Measurements from ENCODE around the gene TGM3. TPM values are rescaled to one million over a fixed set of nuclear protein-coding genes. Genes with fewer than 3 reads are reported as not detected.
"Not testable (repeated sequence)": the region's sequence is repeated elsewhere in the genome, so short reads cannot be mapped to it uniquely, and the experiment has no call there.

Gene TGM3
- total RNA-seq, 1 experiment from 2014 or later = not detected

DNA sequence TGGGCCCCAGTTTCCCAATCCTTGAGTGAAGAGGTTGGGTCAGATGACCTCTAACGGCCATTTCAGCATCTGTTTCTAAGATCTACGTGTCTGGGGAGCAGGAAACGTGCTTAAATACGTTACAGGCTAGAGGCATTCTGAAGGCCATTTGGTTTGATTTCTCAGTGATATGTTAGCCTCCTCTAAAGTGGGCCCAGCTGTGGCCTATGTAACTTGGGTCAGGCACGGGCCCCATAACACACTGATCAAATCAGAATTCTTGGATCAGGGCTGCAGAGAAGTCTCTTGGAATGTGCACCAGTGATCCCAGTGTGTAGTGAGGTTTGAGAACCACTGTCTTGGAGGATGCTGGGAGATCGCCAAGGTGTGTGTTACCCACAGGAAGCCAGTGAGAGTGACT, 36.1 kb upstream of the TGM3 start:
- H3K4me1 ChIP-seq (ENCODE audit: low read length) = no peaks in the 10 kb centered on the region

DNA sequence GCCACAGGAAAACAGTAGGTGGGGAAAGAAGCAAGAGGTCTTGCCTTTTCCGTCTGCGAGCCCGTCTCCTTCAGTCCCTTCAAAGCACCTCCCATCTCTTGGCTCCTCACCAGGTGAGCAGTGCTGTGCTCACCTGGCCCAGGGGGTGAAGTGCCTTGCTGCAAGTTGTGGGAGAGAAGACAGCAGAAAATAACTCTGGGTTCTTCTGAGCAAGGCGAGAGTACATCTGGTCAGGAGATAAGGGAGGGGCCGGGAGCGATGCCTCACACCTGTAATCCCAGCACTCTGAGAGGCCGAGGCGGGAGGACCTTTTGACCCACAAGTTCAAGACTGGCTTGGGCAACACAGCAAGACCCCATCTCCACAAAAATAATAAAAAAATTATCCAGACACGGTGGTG, 35.6 kb upstream of the TGM3 start:
- Histone ChIP-seq H3K4me1 (ENCODE audit: low read length) (no peaks in the 10 kb centered on the region), H3K27ac (ENCODE audit: low read length) (no peak overlapping the region), H4K20me1 (ENCODE audit: insufficient read depth, low read depth, low read length) (no peaks in the 10 kb centered on the region), H3K9ac (ENCODE audit: low read length) (no peak overlapping the region), H3K9me2 (replicated peaks; ENCODE audit: insufficient read depth, low read length) (no peaks in the 10 kb centered on the region), H3K36me3 (ENCODE audit: insufficient read depth, low read length) (no peaks in the 10 kb centered on the region), H3K4me2 (ENCODE audit: low read depth, low read length, poor library complexity, severe bottlenecking) (no peak overlapping the region), H3K27me3 (ENCODE audit: low read length) (no peaks in the 10 kb centered on the region), H3K9me3 (ENCODE audit: low read length) (no peaks in the 10 kb centered on the region), H2AFZ (ENCODE audit: low read length) (no peak overlapping the region), H3K79me2 (ENCODE audit: low read length) (no peaks in the 10 kb centered on the region), H3K4me3 (ENCODE audit: low read length) (no peak overlapping the region)
- DNase-seq = no peak

More for the DNA sequence above, 36.1 kb upstream of the TGM3 start:
- no peak overlapping the region for H3K4me2 ChIP-seq (ENCODE audit: low read depth, low read length, poor library complexity, severe bottlenecking)
- H3K79me2 ChIP-seq (ENCODE audit: low read length) = no peaks in the 10 kb centered on the region
- DNase-seq = no peak
- H2AFZ ChIP-seq (ENCODE audit: low read length) = no peak overlapping the region
- no peaks in the 10 kb centered on the region for H3K36me3 ChIP-seq (ENCODE audit: insufficient read depth, low read length)
- H3K4me3 ChIP-seq (ENCODE audit: low read length) = no peak overlapping the region
- no peaks in the 10 kb centered on the region for H3K9me2 ChIP-seq (replicated peaks; ENCODE audit: insufficient read depth, low read length)
- no peak overlapping the region for H3K27ac ChIP-seq (ENCODE audit: low read length)
- H3K27me3 ChIP-seq (ENCODE audit: low read length) = no peaks in the 10 kb centered on the region
- H3K9ac ChIP-seq (ENCODE audit: low read length) = no peak overlapping the region
- no peaks in the 10 kb centered on the region for H3K9me3 ChIP-seq (ENCODE audit: low read length)
- no peaks in the 10 kb centered on the region for H4K20me1 ChIP-seq (ENCODE audit: insufficient read depth, low read depth, low read length)

DNA sequence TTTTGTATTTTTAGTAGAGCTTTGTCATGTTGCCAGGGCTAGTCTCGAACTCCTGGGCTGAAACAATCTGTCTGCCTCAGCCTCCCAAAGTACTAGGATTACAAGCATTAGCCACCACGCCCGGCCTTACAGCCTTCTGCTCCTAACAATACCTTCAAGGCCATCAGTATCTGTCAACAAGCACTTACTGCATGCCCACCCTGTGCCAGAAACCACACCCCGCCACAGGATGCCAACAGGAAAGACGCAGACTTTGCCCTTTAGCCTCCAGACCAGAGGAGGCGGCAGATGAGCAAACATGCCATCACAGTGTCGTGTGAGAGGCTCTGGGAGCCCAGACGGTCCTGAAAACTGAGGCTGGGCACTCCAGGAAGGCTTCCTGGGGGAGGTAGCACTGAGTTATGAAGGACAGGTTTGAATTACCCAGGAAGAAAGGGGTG, 34.7 kb upstream of the TGM3 start:
- H3K27ac ChIP-seq (ENCODE audit: low read length) = no peak overlapping the region
- no peaks in the 10 kb centered on the region for H3K36me3 ChIP-seq (ENCODE audit: insufficient read depth, low read length)
- H2AFZ ChIP-seq (ENCODE audit: low read length) = no peak overlapping the region
- H3K4me2 ChIP-seq (ENCODE audit: low read depth, low read length, poor library complexity, severe bottlenecking) = no peak overlapping the region
- no peaks in the 10 kb centered on the region for H3K9me2 ChIP-seq (replicated peaks; ENCODE audit: insufficient read depth, low read length)
- no peak overlapping the region for H3K9ac ChIP-seq (ENCODE audit: low read length)
- no peak for DNase-seq
- H4K20me1 ChIP-seq (ENCODE audit: insufficient read depth, low read depth, low read length) = no peaks in the 10 kb centered on the region
- no peaks in the 10 kb centered on the region for H3K79me2 ChIP-seq (ENCODE audit: low read length)
- no peaks in the 10 kb centered on the region for H3K27me3 ChIP-seq (ENCODE audit: low read length)
- no peaks in the 10 kb centered on the region for H3K9me3 ChIP-seq (ENCODE audit: low read length)
- H3K4me3 ChIP-seq (ENCODE audit: low read length) = no peak overlapping the region
- H3K4me1 ChIP-seq (ENCODE audit: low read length) = no peaks in the 10 kb centered on the region

DNA sequence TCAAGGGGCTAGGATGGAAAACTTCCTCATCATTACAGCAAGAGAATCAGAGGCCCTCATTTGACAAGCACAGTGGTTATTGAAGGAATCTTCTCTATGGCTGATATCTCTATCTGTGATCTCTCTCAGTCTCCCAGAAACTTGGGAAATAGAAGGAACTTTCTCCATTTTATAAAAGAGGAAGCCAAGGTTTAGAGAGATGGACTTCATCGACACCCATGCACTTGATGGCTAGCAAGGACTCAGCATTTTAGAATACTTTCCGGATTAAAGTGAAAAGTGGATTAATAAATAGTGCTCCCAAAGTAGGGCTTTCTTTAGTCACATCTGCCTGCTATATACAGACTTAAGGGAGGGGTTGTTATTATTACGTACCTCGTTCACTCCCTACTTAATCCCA, 34.2 kb upstream of the TGM3 start:
- no peaks in the 10 kb centered on the region for H3K36me3 ChIP-seq (ENCODE audit: insufficient read depth, low read length)
- H3K4me3 ChIP-seq (ENCODE audit: low read length) = no peak overlapping the region
- H3K79me2 ChIP-seq (ENCODE audit: low read length) = no peaks in the 10 kb centered on the region
- no peaks in the 10 kb centered on the region for H3K27me3 ChIP-seq (ENCODE audit: low read length)
- no peaks in the 10 kb centered on the region for H3K9me2 ChIP-seq (replicated peaks; ENCODE audit: insufficient read depth, low read length)
- no peaks in the 10 kb centered on the region for H4K20me1 ChIP-seq (ENCODE audit: insufficient read depth, low read depth, low read length)
- no peak overlapping the region for H2AFZ ChIP-seq (ENCODE audit: low read length)
- no peaks in the 10 kb centered on the region for H3K9me3 ChIP-seq (ENCODE audit: low read length)
- H3K4me1 ChIP-seq (ENCODE audit: low read length) = no peaks in the 10 kb centered on the region
- DNase-seq = no peak
- H3K4me2 ChIP-seq (ENCODE audit: low read depth, low read length, poor library complexity, severe bottlenecking) = no peak overlapping the region
- H3K9ac ChIP-seq (ENCODE audit: low read length) = no peak overlapping the region
- no peak overlapping the region for H3K27ac ChIP-seq (ENCODE audit: low read length)

DNA sequence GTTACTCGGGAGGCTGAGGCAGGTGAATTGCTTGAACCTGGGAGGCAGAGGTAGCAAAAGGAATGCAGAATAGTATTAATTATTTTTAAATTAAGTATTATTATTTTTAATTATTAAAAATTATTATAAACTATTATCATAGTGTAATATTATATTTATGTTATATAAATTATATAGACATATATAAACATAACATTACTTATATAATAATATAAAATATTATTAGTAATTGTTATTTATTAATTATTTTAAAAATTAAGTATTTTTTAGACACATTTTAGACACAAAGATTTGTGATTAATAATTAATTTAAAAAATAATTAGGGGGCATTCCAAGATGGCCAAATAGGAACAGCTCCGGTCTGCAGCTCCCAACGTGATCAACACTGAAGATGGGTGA, 31.7 kb upstream of the TGM3 start:
- H3K27ac ChIP-seq (ENCODE audit: low read length) = no peak overlapping the region
- H4K20me1 ChIP-seq (ENCODE audit: insufficient read depth, low read depth, low read length) = no peaks in the 10 kb centered on the region
- DNase-seq = no peak
- no peaks in the 10 kb centered on the region for H3K9me3 ChIP-seq (ENCODE audit: low read length)
- H2AFZ ChIP-seq (ENCODE audit: low read length) = no peak overlapping the region
- no peak overlapping the region for H3K4me3 ChIP-seq (ENCODE audit: low read length)
- H3K9ac ChIP-seq (ENCODE audit: low read length) = no peak overlapping the region
- no peaks in the 10 kb centered on the region for H3K4me1 ChIP-seq (ENCODE audit: low read length)
- no peak overlapping the region for H3K4me2 ChIP-seq (ENCODE audit: low read depth, low read length, poor library complexity, severe bottlenecking)
- no peaks in the 10 kb centered on the region for H3K9me2 ChIP-seq (replicated peaks; ENCODE audit: insufficient read depth, low read length)
- no peaks in the 10 kb centered on the region for H3K36me3 ChIP-seq (ENCODE audit: insufficient read depth, low read length)
- H3K79me2 ChIP-seq (ENCODE audit: low read length) = no peaks in the 10 kb centered on the region
- H3K27me3 ChIP-seq (ENCODE audit: low read length) = no peaks in the 10 kb centered on the region

DNA sequence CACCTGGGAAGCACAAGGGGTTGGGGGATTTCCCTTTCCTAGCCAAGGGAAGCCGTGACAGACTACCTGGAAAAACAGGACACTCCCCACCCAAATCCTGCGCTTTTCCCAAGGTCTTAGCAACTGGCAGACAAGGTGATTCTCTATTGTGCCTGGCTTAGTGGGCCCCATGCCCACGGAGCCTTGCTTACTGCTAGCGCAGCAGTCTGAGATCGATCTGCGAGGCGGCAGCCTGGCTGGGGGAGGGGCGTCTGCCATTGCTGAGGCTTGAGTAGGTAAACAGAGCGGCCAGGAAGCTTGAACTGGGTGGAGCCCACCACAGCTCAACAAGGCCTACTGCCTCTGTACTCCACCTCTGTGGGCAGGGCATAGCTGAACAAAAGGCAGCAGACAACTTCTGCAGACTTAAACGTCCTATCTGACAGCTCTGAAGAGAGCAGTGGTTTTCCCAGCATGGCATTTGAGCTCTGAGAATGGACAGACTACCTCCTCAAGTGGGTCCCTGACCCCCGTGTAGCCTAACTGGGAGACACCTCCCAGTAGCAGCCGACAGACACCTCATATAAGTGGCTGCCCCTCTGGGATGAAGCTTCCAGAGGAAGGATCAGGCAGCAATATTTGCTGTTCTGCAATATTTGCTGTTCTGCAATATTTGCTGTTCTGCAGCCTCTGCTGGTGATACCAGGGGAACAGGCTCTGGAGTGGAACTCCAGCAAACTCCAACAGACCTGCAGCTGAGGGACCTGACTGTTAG, 31.0 kb upstream of the TGM3 start:
- not testable (repeated sequence) for H3K9me3 ChIP-seq (ENCODE audit: low read length); H3K9ac ChIP-seq (ENCODE audit: low read length); H3K9me2 ChIP-seq (replicated peaks; ENCODE audit: insufficient read depth, low read length); H2AFZ ChIP-seq (ENCODE audit: low read length); H3K4me1 ChIP-seq (ENCODE audit: low read length); H3K27ac ChIP-seq (ENCODE audit: low read length); H4K20me1 ChIP-seq (ENCODE audit: insufficient read depth, low read depth, low read length); DNase-seq; H3K4me3 ChIP-seq (ENCODE audit: low read length); H3K27me3 ChIP-seq (ENCODE audit: low read length); H3K36me3 ChIP-seq (ENCODE audit: insufficient read depth, low read length); H3K79me2 ChIP-seq (ENCODE audit: low read length); H3K4me2 ChIP-seq (ENCODE audit: low read depth, low read length, poor library complexity, severe bottlenecking)

DNA sequence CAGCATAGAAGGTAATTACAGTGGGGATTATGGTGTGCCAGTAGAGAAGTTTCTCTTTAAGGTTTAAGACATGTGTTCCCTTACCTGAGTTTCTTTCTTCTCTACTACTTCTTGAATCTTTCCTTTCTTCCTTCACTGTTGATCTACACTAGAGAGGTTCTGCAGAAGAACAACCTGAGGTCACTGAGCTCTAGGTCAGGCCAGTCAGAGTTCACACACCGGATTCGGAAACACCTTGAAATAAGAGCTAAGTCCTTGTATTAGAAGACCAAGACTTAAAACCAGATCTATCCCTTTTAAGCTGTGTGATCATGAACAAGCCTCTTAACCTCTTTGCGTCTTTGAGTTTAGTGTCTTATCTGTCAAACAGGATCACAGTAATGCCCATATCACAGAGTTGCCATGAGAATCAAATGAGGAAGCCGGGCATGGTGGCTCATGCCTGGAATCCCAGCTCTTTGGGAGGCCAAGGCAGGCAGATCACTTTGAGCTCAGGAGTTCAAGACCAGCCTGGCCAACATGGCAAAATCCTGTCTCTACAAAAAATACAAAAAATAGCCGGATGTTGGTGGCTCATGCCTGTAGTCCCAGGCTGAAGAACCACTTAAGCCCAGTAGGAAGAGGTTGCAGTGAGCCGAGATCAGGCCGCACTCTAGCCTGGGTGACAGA, 22.0 kb upstream of the TGM3 start:
- no peak overlapping the region for H3K27ac ChIP-seq (ENCODE audit: low read length)
- H3K9me2 ChIP-seq (replicated peaks; ENCODE audit: insufficient read depth, low read length) = no peaks in the 10 kb centered on the region
- H4K20me1 ChIP-seq (ENCODE audit: insufficient read depth, low read depth, low read length) = no peaks in the 10 kb centered on the region
- no peak overlapping the region for H3K4me3 ChIP-seq (ENCODE audit: low read length)
- no peak for DNase-seq
- no peaks in the 10 kb centered on the region for H3K79me2 ChIP-seq (ENCODE audit: low read length)
- no peak overlapping the region for H3K9ac ChIP-seq (ENCODE audit: low read length)
- H3K4me1 ChIP-seq (ENCODE audit: low read length) = no peaks in the 10 kb centered on the region
- no peak overlapping the region for H2AFZ ChIP-seq (ENCODE audit: low read length)
- H3K4me2 ChIP-seq (ENCODE audit: low read depth, low read length, poor library complexity, severe bottlenecking) = no peak overlapping the region
- H3K27me3 ChIP-seq (ENCODE audit: low read length) = no peaks in the 10 kb centered on the region
- H3K9me3 ChIP-seq (ENCODE audit: low read length) = no peaks in the 10 kb centered on the region
- no peaks in the 10 kb centered on the region for H3K36me3 ChIP-seq (ENCODE audit: insufficient read depth, low read length)

DNA sequence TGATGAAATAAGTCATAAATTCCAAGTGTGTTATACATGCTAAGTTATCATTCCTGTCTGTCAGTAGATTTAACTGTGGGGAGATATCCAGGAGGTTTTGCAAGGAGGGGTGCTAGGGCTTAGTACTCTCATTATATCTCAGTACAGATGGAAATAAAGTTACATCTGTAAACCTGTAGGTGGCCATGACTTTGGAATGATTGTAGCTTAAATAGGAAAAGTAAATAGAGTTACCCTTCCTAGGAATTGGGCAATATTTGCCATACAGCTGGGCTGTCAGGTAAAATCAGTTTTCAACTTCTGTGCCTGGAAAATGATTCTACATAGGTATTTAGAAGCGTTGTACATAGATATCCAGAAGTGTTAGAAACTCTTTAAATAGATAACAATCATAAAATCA, 19.8 kb upstream of the TGM3 start:
- no peak for DNase-seq
- no peaks in the 10 kb centered on the region for H3K4me1 ChIP-seq (ENCODE audit: low read length)
- no peaks in the 10 kb centered on the region for H4K20me1 ChIP-seq (ENCODE audit: insufficient read depth, low read depth, low read length)
- no peak overlapping the region for H2AFZ ChIP-seq (ENCODE audit: low read length)
- H3K27ac ChIP-seq (ENCODE audit: low read length) = no peak overlapping the region
- no peak overlapping the region for H3K9ac ChIP-seq (ENCODE audit: low read length)
- no peaks in the 10 kb centered on the region for H3K27me3 ChIP-seq (ENCODE audit: low read length)
- H3K4me2 ChIP-seq (ENCODE audit: low read depth, low read length, poor library complexity, severe bottlenecking) = no peak overlapping the region
- no peak overlapping the region for H3K4me3 ChIP-seq (ENCODE audit: low read length)
- H3K79me2 ChIP-seq (ENCODE audit: low read length) = no peaks in the 10 kb centered on the region
- H3K9me3 ChIP-seq (ENCODE audit: low read length) = no peaks in the 10 kb centered on the region
- H3K36me3 ChIP-seq (ENCODE audit: insufficient read depth, low read length) = no peaks in the 10 kb centered on the region
- H3K9me2 ChIP-seq (replicated peaks; ENCODE audit: insufficient read depth, low read length) = no peaks in the 10 kb centered on the region

Measured in Karpas-422 (cell line).